ENCODE measurements around the gene TP53I11. TPM values are rescaled to one million over a fixed set of nuclear protein-coding genes. Genes with fewer than 3 reads are reported as not detected.

Gene TP53I11
- total RNA-seq, 6 experiments from 2014 or later, result 1.1 to 2.9 (median 1.8) TPM

DNA sequence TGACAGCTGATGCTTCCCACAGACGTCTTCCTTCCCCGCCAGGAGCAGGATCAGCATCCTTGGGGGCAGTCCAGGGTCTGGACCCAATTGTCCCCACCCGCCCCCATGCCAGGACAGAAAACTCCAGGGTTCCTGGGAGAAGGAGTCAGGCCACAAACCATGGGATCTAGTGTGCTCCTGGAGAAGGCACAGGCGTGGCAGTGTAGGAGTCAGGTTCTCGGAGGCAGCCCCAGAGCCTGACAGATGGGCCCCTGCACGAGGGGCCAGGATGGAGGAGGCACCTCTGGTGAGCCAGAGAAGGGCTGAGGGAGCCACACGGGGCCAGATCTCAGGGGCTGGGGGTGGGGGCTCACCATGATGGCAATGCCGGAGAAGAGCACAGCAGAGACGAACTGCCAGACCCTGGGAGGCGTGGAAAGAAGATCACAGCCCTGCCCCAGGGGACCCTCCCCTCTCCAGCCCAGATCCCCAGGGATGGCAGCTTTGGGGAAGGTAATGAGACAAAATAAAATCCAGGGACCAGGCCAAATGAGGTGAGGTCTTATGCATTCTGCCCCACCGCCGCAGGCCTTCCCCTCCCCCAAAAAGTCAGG is 13.6 kb downstream of the TP53I11 start:
- no peaks in the 10 kb centered on the region for H3K9me3 Mint-ChIP-seq
- TF ChIP-seq, protein P1, sequence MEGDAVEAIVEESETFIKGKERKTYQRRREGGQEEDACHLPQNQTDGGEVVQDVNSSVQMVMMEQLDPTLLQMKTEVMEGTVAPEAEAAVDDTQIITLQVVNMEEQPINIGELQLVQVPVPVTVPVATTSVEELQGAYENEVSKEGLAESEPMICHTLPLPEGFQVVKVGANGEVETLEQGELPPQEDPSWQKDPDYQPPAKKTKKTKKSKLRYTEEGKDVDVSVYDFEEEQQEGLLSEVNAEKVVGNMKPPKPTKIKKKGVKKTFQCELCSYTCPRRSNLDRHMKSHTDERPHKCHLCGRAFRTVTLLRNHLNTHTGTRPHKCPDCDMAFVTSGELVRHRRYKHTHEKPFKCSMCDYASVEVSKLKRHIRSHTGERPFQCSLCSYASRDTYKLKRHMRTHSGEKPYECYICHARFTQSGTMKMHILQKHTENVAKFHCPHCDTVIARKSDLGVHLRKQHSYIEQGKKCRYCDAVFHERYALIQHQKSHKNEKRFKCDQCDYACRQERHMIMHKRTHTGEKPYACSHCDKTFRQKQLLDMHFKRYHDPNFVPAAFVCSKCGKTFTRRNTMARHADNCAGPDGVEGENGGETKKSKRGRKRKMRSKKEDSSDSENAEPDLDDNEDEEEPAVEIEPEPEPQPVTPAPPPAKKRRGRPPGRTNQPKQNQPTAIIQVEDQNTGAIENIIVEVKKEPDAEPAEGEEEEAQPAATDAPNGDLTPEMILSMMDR (IDR thresholded peaks at IDR 0.05), result no peak
- no peaks in the 10 kb centered on the region for H3K4me1 Mint-ChIP-seq (ENCODE audit: low read depth)
- H3K27ac Mint-ChIP-seq, result no peak overlapping the region
- no peaks in the 10 kb centered on the region for H3K36me3 Mint-ChIP-seq (ENCODE audit: low read depth)
- DNase-seq, result no peak
- peaks cover 8% of the 10 kb centered on the region for H3K27me3 Mint-ChIP-seq (ENCODE audit: insufficient read depth)
- H3K4me3 Mint-ChIP-seq, result no peak overlapping the region

DNA sequence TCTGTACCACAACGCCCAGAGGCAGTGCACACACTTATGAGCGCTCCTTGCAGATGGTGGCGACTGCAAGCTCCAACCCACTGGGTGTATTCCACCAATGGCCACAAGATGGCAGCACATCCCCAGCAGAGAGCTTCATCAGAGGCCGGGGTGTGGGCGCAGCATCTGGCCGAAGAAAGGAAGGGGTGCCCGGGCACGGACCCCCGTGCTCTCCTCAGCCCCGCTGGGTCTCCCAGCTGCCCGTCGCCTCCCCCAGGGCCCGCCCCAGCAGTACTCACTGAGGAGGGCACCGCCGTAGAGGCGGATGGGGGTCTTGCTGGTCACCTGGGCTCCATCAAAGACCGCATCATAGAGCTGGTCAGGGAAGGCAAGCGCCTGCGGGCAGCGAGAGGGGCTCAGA is 14.2 kb downstream of the TP53I11 start:
- H3K27ac Mint-ChIP-seq, result no peak overlapping the region
- H3K4me1 Mint-ChIP-seq (ENCODE audit: low read depth), result no peaks in the 10 kb centered on the region
- H3K9me3 Mint-ChIP-seq, result no peaks in the 10 kb centered on the region
- peak; percentile 55 for DNase-seq
- no peaks in the 10 kb centered on the region for H3K36me3 Mint-ChIP-seq (ENCODE audit: low read depth)
- TF ChIP-seq, protein P1 (IDR thresholded peaks at IDR 0.05), result peak; percentile 98
- H3K4me3 Mint-ChIP-seq, result no peak overlapping the region
- H3K27me3 Mint-ChIP-seq (ENCODE audit: insufficient read depth), result peaks cover 12% of the 10 kb centered on the region

DNA sequence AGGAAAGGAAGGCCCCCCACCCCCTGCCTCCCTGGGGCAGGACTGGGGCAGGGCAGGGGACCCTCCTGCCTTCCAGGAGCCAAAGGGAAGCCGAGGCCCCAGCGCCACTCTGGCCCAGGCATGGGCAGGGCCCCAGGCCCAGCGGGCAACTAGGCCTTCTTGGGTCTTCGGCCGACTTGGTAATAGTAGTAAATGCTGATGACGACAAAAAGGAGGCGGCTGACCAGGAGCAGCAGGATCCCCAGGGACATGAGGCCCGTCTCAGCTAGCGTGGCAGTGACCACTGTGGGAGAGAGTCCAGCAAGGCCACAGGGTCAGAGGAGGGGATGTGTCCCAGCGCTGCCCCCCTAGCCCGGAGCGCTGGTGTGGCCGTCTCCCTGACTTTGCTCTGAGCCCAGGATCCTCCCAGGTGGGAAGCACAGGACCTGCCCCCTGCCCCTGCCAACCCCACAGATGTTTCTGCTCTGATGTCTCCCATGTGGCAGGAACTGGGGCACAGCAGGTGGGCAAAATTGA is 15.9 kb downstream of the TP53I11 start:
- Mint-ChIP-seq H3K27ac (no peak overlapping the region), H3K27me3 (ENCODE audit: insufficient read depth) (peaks cover 26% of the 10 kb centered on the region)

DNA sequence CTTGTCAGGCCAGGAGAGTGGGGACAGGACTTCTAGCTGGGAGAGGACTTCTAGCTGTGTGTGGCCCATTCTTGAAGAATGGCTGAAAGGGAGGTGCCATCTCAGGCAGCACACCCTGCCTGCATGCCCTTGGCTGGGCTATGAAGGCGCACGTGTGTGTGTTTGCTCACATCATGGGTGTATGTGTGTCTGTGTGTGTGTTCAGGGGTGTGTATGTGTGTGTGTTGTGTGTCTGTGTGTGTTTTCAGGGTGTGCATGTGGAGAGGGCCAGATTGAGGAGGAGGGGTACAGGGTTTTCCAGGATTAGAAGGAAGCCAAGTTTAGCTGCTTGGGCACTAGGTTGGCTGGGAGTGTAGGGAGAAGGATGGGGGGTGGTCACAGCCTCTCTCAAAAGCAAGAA is 16.6 kb downstream of the TP53I11 start:
- peaks cover 28% of the 10 kb centered on the region for H3K27me3 Mint-ChIP-seq (ENCODE audit: insufficient read depth)

More for the DNA sequence above, 15.9 kb downstream of the TP53I11 start:
- Mint-ChIP-seq H3K4me3 (no peak overlapping the region), H3K4me1 (ENCODE audit: low read depth) (no peaks in the 10 kb centered on the region), H3K36me3 (ENCODE audit: low read depth) (no peaks in the 10 kb centered on the region), H3K9me3 (no peaks in the 10 kb centered on the region)
- no peak for DNase-seq
- TF ChIP-seq, protein P1 (IDR thresholded peaks at IDR 0.05), result no peak

DNA sequence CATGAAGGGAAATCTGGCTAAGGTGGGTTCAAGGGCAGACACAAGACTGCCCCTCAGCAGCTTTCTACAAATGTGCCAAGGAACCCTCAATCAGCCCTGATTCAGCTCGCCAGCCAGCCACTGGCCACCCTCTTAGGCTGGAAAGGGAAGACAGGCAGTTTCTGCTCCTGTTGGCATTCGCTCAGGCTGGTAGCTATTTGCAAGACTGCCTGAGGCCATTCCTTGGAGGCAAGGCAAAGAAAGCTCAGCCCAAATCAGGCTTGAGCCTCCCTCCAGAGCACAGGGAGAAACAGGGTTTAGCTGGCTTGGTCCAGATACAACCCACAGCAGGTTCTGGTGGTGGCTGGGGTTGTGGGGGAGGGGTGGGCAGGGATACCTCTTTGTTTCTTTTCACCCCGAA is 19.2 kb downstream of the TP53I11 start:
- Mint-ChIP-seq H3K4me1 (ENCODE audit: low read depth) (no peaks in the 10 kb centered on the region), H3K4me3 (no peak overlapping the region), H3K27ac (no peak overlapping the region), H3K27me3 (ENCODE audit: insufficient read depth) (peaks cover 35% of the 10 kb centered on the region), H3K9me3 (no peaks in the 10 kb centered on the region), H3K36me3 (ENCODE audit: low read depth) (no peaks in the 10 kb centered on the region)
- TF ChIP-seq, protein P1 (IDR thresholded peaks at IDR 0.05), result no peak
- DNase-seq, result peak; percentile 13

More for the DNA sequence above, 16.6 kb downstream of the TP53I11 start:
- Mint-ChIP-seq H3K27ac (no peak overlapping the region), H3K4me3 (no peak overlapping the region), H3K36me3 (ENCODE audit: low read depth) (no peaks in the 10 kb centered on the region), H3K4me1 (ENCODE audit: low read depth) (no peaks in the 10 kb centered on the region), H3K9me3 (no peaks in the 10 kb centered on the region)
- TF ChIP-seq, protein P1 (IDR thresholded peaks at IDR 0.05), result no peak
- DNase-seq, result no peak

Measured in HFFc6 (cell line).